GM18499 (cell line): ENCODE results near the gene PARP8.

Source experiments
- ATAC-seq: cut with Tn5 transposase; IDR thresholded peaks from one replicate; pipeline ENCODE4 v1.9.1; 2021; ENCODE audit warnings: moderate number of reproducible peaks; ENCODE audit not compliant: insufficient read depth, unreplicated experiment

Gene PARP8

DNA sequence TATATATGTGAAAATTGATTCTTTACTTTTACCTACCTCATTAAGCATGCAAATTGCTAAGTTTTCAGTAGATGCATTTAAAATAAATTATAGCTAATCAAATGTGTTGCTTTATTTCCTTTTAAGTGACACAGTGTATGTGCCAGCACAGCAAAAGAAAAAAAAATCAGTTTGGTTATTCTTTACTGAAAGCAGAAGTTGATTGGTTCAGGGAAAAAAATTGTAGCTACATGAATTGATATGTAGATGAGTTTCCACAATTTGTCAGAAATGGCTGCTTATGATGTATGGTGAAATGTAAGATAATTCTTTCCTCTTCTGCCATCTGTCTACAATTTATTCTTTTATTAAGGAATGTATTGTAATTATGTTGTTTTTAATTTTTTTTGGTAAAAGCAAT lies 57.8 kb downstream of the PARP8 start:
- ATAC-seq = no peak

- ATAC-seq = no peak
These were observed 59.5 kb downstream of the PARP8 start for GRCh38 chr5:50725800-50726474.

- ATAC-seq = no peak
These were observed 60.2 kb downstream of the PARP8 start for GRCh38 chr5:50726475-50727148.

DNA sequence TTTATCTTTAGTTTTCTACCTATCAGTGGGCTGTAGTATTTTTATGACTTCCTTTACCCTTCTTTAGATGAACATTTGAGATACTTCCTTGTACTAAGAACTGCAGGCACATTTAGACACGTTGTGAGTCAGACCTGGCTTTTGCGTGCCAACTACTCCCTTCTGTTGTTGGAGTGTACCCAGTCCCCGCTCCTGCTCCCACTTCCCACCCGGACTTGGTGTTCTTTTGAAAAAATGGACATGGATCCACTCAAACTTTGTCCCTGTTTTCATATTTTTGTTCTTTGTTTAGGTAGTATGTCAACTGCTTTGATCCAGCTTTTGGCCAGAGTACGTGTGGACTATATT lies 60.7 kb downstream of the PARP8 start:
- ATAC-seq = no peak

- no peak for ATAC-seq
These were observed 61.4 kb downstream of the PARP8 start for GRCh38 chr5:50727845-50728244.

DNA sequence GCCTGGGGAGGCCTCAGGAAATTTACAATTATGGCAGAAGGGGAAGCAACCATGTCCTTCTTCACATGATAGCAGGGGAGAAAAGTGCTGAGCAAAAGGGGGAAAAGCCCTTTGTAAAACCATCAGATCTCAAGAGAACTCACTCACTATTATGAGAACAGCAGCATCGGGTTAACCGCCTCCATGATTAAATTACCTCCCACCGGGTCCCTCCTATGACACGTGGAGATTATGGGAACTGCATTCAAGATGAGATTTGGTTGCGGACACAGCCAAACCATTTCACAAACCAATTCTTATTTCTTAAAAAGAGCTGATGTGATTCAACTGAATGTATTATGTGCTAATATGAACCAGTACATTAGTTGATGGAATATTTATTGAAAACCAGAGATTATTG lies 63.9 kb downstream of the PARP8 start:
- no peak for ATAC-seq

DNA sequence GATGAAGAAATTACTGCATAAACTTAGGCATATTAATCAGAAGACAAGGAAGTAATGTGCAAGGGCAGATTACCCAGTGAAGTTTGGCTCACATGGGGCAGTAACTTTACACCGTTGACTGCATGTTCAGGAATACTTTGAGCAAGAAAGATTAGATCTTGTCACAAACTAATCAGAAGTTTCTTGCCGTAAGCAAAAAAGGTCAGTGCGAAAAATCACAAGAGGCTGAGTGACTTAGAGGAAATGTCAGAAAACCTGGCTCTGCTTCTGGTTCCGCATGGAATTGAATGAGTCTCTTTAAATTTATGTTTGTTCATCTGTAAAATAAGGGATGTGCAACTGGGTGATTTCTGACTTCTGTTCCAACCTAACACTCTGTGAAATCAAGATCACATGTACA lies 64.4 kb downstream of the PARP8 start:
- no peak for ATAC-seq

- ATAC-seq = no peak
These were observed 67.3 kb downstream of the PARP8 start for GRCh38 chr5:50733741-50734140.

DNA sequence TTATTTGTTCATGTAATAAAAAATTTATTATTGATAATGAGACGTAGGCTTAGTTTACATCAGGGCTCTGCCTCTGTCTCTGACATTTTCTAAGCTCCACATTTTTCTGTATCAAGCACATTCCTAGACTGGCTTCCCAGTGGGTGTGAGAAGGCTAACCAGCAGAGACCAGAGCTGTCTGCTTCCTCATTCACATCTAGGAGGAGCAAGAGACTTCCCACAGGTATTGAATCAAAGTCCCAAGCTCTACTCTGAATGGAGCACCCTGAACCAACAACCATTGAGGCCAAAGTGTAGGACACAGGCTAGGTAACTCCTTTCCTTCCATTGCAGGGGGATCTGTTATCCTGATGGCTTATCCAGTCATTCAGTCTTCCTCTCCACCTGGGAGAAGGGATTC lies 72.4 kb downstream of the PARP8 start:
- no peak for ATAC-seq

GRCh38 chr5:50740832-50741231 lies 74.4 kb downstream of the PARP8 start:
- no peak for ATAC-seq

GRCh38 chr5:50744776-50745175 lies 78.3 kb downstream of the PARP8 start:
- peak; percentile 37 for ATAC-seq

GRCh38 chr5:50745221-50745910 lies 78.9 kb downstream of the PARP8 start:
- ATAC-seq = no peak

DNA sequence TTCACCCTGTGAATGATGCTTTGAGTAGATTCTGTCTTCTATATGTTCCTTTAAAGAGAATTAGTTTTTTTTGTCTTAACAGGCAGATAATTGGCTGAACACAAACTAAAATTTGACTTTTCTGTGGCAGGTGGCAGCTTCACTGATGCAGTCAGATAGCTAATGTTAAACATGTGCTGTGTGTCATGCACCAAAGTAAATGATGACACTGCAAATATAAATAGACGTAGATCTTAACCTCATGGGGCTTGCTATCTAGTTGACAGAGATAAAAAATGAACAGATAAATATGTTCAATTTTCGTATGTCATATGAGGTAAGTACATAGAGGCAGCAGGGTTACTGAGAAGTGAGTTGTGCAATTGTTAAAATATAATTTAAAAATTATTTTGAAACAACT lies 82.7 kb downstream of the PARP8 start:
- ATAC-seq = no peak

DNA sequence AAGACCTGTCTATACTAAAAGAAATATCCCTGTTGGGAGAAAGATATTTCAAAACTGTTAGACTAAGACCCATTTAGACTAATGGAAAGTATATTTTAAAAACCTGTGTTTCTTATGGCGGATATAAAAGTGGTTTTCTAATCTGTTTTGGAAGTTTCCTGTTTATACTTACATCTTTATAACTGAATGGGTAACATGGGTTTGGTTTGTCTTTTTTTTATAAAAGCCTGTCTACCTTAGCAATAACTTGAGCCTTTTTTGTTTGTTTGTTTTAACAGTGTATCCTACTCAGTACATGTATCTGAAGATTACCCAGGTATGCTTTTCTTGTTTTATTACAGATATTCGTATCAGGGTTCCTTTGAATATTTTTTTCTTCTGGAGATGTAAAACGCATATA lies 83.4 kb downstream of the PARP8 start:
- no peak for ATAC-seq

DNA sequence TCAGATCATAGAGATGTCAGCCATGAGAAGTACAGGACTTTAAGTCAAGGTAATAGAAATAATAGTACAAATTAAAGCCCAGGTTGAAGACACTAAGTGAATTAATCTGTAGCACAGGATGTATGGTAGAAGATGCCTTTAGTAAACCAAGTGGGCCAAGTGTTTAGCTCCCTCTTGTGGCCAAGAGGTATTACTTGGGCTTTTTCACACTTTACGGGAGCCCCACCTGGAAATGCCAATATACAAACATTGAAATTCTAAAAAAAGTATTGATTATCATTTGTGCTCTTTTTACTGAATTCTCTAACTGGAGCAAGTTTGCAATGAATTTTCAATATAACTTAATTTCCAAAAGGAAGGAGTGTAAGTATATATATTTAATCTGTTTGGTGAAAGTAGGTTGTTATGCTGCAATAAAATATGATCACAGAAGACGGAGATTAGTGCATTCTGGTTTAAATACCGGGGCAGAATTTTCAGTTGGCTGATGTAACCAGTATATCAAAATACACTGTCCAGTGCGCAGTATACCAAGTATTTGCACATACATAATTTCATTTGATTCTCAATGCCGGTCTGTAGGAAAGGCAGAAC lies 84.7 kb downstream of the PARP8 start:
- peak; percentile 88 for ATAC-seq

GRCh38 chr5:50752800-50753199 lies 86.4 kb downstream of the PARP8 start:
- no peak for ATAC-seq

GRCh38 chr5:50759526-50760270 lies 93.3 kb downstream of the PARP8 start:
- no peak for ATAC-seq

GRCh38 chr5:50763351-50763750 lies 96.9 kb downstream of the PARP8 start:
- ATAC-seq = no peak

DNA sequence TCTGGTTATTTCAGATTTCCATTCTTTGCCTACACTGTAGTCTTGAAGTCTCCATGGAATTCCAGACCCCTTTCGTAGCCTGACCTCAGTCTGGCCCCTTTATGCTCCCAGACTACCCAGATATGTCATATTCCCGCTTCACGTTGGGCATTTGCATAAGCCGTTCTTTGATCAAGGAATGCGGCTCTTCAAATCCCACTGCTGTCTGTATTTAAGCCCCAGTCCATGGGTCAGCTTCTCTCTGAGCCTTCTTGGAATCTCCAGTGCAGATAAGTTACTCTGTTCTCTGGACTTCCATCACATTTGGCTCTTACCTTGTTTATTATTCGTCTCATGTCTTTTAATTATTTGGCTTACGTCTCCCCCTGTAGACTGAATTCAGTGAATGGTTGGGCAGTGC lies 97.4 kb downstream of the PARP8 start:
- no peak for ATAC-seq

GRCh38 chr5:50766042-50766441 lies 99.6 kb downstream of the PARP8 start:
- no peak for ATAC-seq

DNA sequence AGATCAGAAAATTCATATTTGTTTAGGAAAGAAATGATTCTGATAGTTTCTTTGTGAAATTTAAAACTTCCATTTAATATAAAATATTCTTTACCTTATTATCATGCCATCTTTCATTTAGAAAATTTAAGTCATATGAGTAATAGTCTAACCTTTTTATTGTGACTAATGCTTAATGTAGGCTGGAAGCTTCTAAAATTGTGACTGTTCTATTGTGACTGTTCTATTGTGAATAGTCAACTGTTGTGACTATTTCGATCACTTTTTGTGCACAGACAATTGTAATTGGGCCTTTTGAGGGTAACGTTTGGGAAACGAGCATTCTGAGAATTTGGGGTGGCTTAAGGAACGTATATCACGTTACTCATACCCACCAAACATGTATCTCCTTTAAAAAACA lies 100.0 kb downstream of the PARP8 start:
- ATAC-seq = no peak
